Karpas-422 (cell line): Measurements from ENCODE around the gene PANK2. TPM values are rescaled to one million over a fixed set of nuclear protein-coding genes. Genes with fewer than 3 reads are reported as not detected.

Source experiments
- DNase-seq: peaks from one replicate; pipeline ENCODE4 v3.0.0-alpha.2; 2015
- H2AFZ ChIP-seq: fragments of 200-600 bp; sonication (generic); 2 replicates; pipeline ENCODE4 v1.6.1; 2014; ENCODE audit warnings: antibody characterized with exemption, low read length, mixed read lengths
- H3K27ac ChIP-seq: fragments of 200-600 bp; sonication (generic); 2 replicates; pipeline ENCODE4 v1.5.1; 2014; ENCODE audit warnings: mild to moderate bottlenecking, low read length, moderate library complexity
- H3K27me3 ChIP-seq: fragments of 200-600 bp; sonication (generic); 2 replicates; pipeline ENCODE4 v1.6.1; 2014; ENCODE audit warnings: low read length, mixed read lengths
- H3K36me3 ChIP-seq: fragments of 200-600 bp; sonication (generic); 2 replicates; pipeline ENCODE4 v1.6.1; 2014; ENCODE audit warnings: low read length, mixed read lengths; ENCODE audit not compliant: insufficient read depth
- H3K4me1 ChIP-seq: fragments of 200-600 bp; sonication (generic); 2 replicates; pipeline ENCODE4 v1.6.1; 2014; ENCODE audit warnings: mild to moderate bottlenecking, low read length, mixed read lengths
- H3K4me2 ChIP-seq: fragments of 200-600 bp; sonication (generic); 2 replicates; pipeline ENCODE4 v1.6.1; 2014; ENCODE audit warnings: low read length, low read depth, mild to moderate bottlenecking; ENCODE audit not compliant: poor library complexity, severe bottlenecking
- H3K4me3 ChIP-seq: fragments of 200-600 bp; sonication (generic); 2 replicates; pipeline ENCODE4 v1.5.1; 2014; ENCODE audit warnings: mild to moderate bottlenecking, antibody characterized with exemption, low read length, mixed read lengths
- H3K79me2 ChIP-seq: fragments of 200-600 bp; sonication (generic); 2 replicates; pipeline ENCODE4 v1.6.1; 2014; ENCODE audit warnings: mild to moderate bottlenecking, low read length, mixed read lengths
- H3K9ac ChIP-seq: fragments of 200-600 bp; sonication (generic); 2 replicates; pipeline ENCODE4 v1.6.0; 2014; ENCODE audit warnings: low read length
- H3K9me2 ChIP-seq: fragments of 200-600 bp; sonication (generic), shearing (Covaris generic); replicated peaks from 2 replicates; pipeline ENCODE4 v1.6.0; 2014; ENCODE audit warnings: mild to moderate bottlenecking, low read length, moderate library complexity; ENCODE audit not compliant: insufficient read depth
- H3K9me3 ChIP-seq: fragments of 300-700, 200-600 bp; sonication (generic); 2 replicates; pipeline ENCODE4 v1.6.1; 2014; ENCODE audit warnings: low read length, mixed read lengths
- H4K20me1 ChIP-seq: fragments of 200-600 bp; sonication (generic); 2 replicates; pipeline ENCODE4 v1.6.1; 2014; ENCODE audit warnings: mild to moderate bottlenecking, antibody characterized with exemption, low read length, low read depth; ENCODE audit not compliant: insufficient read depth
- total RNA-seq: library from RNA; depleted of rRNA; stranded (reverse); fragments of >200 nt; shearing (Covaris generic); gene quantifications from 2 replicates; pipeline ENCODE4 v1.2.3, GENCODE V29; 2014; ENCODE audit warnings: low replicate concordance

PANK2 gene
- total RNA-seq, 1 experiment from 2014 or later: 19.2 TPM

DNA sequence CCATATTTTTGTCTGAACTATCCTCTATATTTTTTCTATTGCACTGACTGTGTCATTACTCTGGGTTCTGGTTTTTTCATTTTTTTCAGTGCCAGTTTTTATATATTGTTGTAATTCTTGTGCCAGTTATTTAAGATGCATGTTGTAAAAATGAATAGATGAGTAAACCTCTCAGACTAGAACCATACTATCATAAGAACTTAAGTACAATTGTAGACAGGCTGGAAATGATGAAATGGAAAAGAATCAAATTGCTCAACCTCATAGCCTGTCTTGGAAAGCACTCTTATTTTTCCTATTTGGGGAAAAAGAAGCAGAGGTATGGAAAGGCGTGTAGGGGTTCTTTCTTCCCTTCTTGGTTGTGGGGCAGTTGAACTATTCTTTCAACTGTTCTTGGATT is 30.2 kb downstream of the PANK2 start:
- Histone ChIP-seq H3K36me3 (peaks cover 58% of the 10 kb centered on the region; the same call in 1 of the 2 replicates), H3K9me2 (no peaks in the 10 kb centered on the region), H3K4me3 (no peak overlapping the region), H3K9me3 (no peaks in the 10 kb centered on the region), H3K4me1 (peaks cover 36% of the 10 kb centered on the region), H2AFZ (no peak overlapping the region), H3K4me2 (no peak overlapping the region), H3K9ac (no peak overlapping the region), H3K27me3 (no peaks in the 10 kb centered on the region), H3K79me2 (peaks cover 82% of the 10 kb centered on the region), H3K27ac (no peak overlapping the region), H4K20me1 (peaks cover 33% of the 10 kb centered on the region)
- no peak for DNase-seq

DNA sequence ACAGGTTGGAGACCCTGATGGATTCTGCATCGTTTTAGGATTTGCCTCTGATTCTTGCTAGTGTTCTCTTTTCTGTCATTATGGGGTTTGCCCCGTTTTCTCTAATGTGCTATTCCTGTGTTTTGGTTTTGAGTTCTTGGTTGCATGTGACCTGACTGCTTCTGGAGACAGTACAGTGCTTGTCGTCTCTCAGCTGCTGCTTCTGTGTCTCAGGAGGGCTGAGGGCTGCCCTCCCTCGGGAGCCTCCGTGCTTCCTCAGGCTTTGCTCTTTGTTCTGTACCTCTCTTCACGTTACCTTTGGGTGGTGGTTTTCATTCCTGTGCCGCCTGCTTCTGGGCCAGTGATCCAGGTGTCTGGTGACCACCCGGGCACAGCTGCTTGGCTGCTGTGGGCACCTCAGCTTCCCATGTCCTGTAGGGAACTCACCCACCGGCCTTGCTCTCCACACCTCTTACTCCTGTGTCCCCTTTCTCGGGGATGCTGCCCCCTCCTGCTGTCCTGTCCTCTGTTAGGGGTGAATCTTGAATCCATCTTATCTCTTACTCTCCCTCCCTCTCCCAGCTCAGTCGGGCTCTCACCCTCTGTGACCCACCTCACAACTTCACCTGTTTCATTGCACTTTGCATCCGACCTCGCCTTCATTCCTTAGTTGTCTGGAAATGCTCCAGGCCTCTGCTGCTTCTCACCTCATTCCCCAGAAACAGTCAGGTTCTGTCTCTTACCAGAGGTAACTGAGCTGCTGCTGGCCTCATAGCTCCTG is 33.2 kb downstream of the PANK2 start:
- Histone ChIP-seq H4K20me1 (peaks cover 19% of the 10 kb centered on the region; the same call in 1 of the 2 replicates), H3K36me3 (peaks cover 43% of the 10 kb centered on the region; the same call in 1 of the 2 replicates), H3K79me2 (peaks cover 52% of the 10 kb centered on the region), H3K4me3 (no peak overlapping the region), H3K27ac (peak overlapping the region; percentile 45), H3K4me1 (peaks cover 47% of the 10 kb centered on the region), H3K9ac (no peak overlapping the region), H3K4me2 (peak overlapping the region; percentile 24), H3K27me3 (no peaks in the 10 kb centered on the region), H3K9me3 (no peaks in the 10 kb centered on the region), H3K9me2 (no peaks in the 10 kb centered on the region), H2AFZ (no peak overlapping the region)
- DNase-seq: peak; percentile 67

DNA sequence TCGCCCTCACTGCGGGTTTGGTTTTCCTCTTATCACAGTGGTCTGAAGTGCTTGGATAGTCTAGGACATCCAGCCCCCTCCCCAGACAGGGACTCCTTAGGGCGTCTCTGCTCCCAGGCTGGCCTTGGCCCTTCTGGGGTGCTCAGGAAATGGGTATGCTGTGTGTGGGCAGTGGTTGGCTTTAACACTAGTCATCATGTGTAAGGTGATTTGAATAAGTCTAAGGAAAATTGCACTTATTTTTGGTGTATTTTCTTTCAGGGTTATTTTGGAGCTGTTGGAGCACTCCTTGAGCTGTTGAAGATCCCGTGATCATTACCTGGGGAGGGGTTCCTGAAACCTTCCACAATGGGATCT is 33.8 kb downstream of the PANK2 start:
- peaks cover 39% of the 10 kb centered on the region; the same call in 1 of the 2 replicates for H3K36me3 ChIP-seq
- DNase-seq: no peak

DNA sequence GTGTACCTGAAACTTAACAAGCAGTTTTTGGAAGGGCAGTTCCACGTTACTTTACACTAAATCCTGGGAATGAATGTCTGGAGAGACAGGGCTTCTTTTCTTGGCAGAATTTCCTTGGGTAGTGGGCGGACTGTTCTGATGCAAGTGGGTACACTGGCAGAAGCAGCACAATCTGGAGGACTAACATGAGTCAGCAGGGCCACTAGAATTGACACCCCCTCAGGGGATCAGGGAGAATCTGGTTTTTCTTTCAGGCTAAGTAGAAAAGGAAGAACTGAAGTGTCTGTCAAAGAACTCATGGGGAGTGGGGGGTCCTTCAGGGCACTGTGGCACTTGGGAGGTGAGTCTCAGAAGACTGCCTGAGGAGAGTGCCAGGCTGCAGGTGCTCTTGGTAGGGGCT is 34.6 kb downstream of the PANK2 start:
- peaks cover 32% of the 10 kb centered on the region; the same call in 1 of the 2 replicates for H3K36me3 ChIP-seq
- H3K27ac ChIP-seq: 0 out of 2 replicates have a peak overlapping the region, but pooled peaks have one; percentile 20
- peaks cover 19% of the 10 kb centered on the region; the same call in 1 of the 2 replicates for H4K20me1 ChIP-seq
- peaks cover 40% of the 10 kb centered on the region for H3K79me2 ChIP-seq
- DNase-seq: no peak
- no peak overlapping the region for H3K4me3 ChIP-seq
- H3K9ac ChIP-seq: no peak overlapping the region
- H3K4me1 ChIP-seq: peaks cover 53% of the 10 kb centered on the region
- no peaks in the 10 kb centered on the region for H3K27me3 ChIP-seq
- H2AFZ ChIP-seq: no peak overlapping the region
- H3K9me3 ChIP-seq: no peaks in the 10 kb centered on the region
- H3K9me2 ChIP-seq: no peaks in the 10 kb centered on the region
- H3K4me2 ChIP-seq: no peak overlapping the region

More for the DNA sequence above, 33.8 kb downstream of the PANK2 start:
- Histone ChIP-seq H3K4me3 (no peak overlapping the region), H4K20me1 (peaks cover 19% of the 10 kb centered on the region; the same call in 1 of the 2 replicates), H3K4me2 (no peak overlapping the region), H3K27me3 (no peaks in the 10 kb centered on the region), H3K4me1 (peaks cover 51% of the 10 kb centered on the region), H3K9ac (no peak overlapping the region), H3K9me2 (no peaks in the 10 kb centered on the region), H2AFZ (no peak overlapping the region), H3K27ac (peak overlapping the region; percentile 45; the same call in 1 of the 2 replicates), H3K9me3 (no peaks in the 10 kb centered on the region), H3K79me2 (peaks cover 49% of the 10 kb centered on the region)

DNA sequence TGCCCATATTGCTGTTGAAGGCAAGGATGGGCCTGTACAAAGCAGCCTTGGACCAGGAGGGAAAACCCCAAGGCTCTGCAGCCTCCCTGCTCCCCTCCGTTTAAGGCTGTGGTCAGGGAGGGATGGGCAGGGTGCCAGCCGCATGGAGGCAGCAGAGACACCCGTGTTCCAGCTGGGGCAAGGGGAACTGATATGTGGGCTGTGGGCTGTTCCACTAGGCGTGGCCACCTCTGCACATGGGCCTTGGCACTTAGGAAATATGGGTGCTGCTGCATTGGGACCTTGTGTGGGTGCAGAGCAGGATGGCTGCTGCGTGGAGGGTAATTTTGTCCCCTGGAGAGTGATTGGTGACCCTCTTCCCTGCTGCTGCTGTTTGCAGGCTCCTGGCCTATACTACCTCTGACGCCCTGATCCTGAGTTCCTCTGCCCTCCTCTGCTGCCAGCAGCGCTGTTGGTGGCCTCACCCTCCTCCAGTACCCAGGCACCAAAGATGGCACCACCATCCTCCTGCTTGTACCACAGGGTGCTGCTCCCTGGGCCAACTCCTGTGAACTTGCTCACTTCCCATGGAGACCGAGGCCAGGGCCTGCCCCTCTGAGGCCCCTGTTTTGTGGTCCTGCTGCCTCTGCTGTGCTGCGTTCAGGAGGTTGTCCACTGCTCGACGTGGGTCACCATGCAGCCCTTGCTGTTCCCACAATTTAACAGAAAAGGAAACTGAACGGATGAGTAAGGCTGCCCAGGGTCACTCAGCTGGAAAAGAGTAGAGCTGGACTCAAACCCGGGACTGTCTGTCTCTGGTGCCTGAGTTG is 35.3 kb downstream of the PANK2 start:
- Histone ChIP-seq H3K27ac (no peak overlapping the region), H3K79me2 (peaks cover 33% of the 10 kb centered on the region), H3K9ac (no peak overlapping the region), H3K27me3 (no peaks in the 10 kb centered on the region), H3K36me3 (peaks cover 26% of the 10 kb centered on the region; the same call in 1 of the 2 replicates), H3K4me2 (no peak overlapping the region), H3K9me3 (no peaks in the 10 kb centered on the region), H3K4me1 (peaks cover 48% of the 10 kb centered on the region), H3K4me3 (no peak overlapping the region), H3K9me2 (no peaks in the 10 kb centered on the region), H4K20me1 (peaks cover 14% of the 10 kb centered on the region; the same call in 1 of the 2 replicates), H2AFZ (no peak overlapping the region)
- DNase-seq: no peak

DNA sequence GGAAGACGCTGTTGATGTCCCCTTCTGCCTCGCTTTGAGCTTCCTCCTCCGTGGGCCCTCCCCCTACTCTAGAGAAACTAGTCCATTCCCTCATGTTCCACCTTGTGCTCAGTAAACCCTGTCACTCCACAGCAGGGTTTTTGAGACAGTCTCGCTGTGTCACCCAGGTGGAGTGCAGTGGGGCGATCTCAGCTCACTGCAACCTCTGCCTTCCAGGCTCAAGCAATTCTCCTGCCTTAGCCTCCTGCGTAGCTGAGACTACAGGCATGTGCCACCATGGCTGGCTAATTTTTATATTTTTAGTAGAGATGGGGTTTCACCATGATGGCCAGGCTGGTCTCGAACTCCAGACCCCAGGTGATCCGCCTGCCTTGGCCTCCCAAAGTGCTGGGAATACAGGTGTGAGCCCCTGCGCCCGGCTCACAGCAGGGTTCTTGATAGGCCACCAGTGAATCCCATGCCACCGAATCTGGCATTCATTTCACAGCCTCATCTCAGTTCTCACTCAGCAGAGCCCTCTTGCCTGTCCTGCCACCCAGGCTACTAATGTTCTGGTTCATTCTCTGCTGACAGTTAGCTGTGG is 36.0 kb downstream of the PANK2 start:
- Histone ChIP-seq H3K9me3 (no peaks in the 10 kb centered on the region), H3K36me3 (peaks cover 22% of the 10 kb centered on the region; the same call in 1 of the 2 replicates), H3K27me3 (no peaks in the 10 kb centered on the region), H3K9me2 (no peaks in the 10 kb centered on the region), H3K9ac (no peak overlapping the region), H3K4me1 (peaks cover 44% of the 10 kb centered on the region), H3K79me2 (peaks cover 26% of the 10 kb centered on the region), H4K20me1 (peaks cover 14% of the 10 kb centered on the region; the same call in 1 of the 2 replicates), H2AFZ (no peak overlapping the region), H3K27ac (no peak overlapping the region), H3K4me2 (no peak overlapping the region), H3K4me3 (no peak overlapping the region)
- DNase-seq: no peak

DNA sequence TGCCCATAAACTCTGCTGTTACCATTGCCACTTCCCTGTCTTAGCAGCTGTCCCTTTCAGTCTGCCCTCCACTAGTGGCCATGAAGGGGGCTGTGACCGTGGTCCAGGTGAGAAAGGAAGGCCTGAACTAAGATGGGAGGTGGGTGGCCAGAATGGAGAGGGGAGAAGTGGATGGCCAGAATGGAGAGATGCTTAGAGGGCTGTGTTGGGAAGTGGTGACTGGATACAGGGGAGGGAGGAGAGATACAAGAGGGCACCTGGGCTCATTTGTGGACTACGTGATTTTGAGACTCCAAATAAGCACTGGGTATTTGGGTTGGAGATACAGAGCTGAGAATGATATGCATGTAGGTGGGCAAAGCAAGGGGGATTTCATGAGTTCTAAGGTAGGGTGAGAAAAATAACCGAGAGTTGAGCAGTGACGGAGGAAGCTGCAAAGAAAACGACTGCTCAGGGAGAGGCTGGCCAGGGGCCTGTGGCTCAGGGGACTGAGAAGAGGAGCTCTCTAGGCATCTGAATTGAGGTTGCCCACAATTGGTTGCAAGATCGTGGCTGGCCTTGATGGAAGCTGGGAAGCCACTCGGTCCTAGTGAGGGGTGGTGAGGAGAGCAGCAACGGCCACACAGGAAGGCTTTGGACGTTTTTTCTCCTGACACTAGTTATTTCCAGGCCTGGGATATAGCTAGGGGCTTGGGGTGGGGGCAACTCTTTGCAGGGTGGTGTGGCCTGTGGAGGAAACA is 36.9 kb downstream of the PANK2 start:
- H2AFZ ChIP-seq: no peak overlapping the region
- peaks cover 14% of the 10 kb centered on the region; the same call in 1 of the 2 replicates for H4K20me1 ChIP-seq
- H3K9me2 ChIP-seq: no peaks in the 10 kb centered on the region
- no peak overlapping the region for H3K27ac ChIP-seq
- no peak for DNase-seq
- peaks cover 39% of the 10 kb centered on the region for H3K4me1 ChIP-seq
- no peaks in the 10 kb centered on the region for H3K27me3 ChIP-seq
- H3K4me3 ChIP-seq: no peak overlapping the region
- H3K79me2 ChIP-seq: peaks cover 25% of the 10 kb centered on the region
- no peaks in the 10 kb centered on the region for H3K9me3 ChIP-seq
- peaks cover 22% of the 10 kb centered on the region; the same call in 1 of the 2 replicates for H3K36me3 ChIP-seq
- no peak overlapping the region for H3K9ac ChIP-seq
- no peak overlapping the region for H3K4me2 ChIP-seq
